GM19395 (cell line): ENCODE measurements around the gene EIF4E3.

Experiments
- ATAC-seq: cut with Tn5 transposase; IDR thresholded peaks from one replicate; pipeline ENCODE4 v1.9.1; 2021; ENCODE audit warnings: mild to moderate bottlenecking, moderate library complexity; ENCODE audit not compliant: unreplicated experiment

The EIF4E3 gene

GRCh38 chr3:71725271-71725991 is at the start of gene EIF4E3:
Gene EIF4E3 (minus strand): TSS chr3:71725402. CDS start chr3:71725367, 35 bp downstream.
- peak; percentile 49 for ATAC-seq

DNA sequence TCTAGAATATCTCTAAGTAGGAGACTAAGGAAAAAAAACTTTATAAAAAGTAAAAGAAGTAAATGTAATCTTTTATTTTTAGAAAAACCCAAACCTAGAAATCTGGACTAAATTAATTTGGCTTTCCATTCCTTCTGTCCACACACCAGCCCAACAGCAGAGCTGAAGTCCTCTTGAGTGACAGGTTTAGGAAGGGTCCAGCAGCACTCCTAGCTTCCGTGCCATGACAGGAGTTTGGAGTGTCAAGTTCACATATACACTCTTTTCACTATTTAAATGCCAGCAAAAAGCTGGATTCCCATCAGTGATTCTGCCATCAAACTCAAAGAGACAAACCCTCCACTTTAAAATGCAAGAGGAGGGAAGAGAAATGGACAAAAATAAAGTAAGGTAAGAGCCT is 46.7 kb upstream of the EIF4E3 start:
- no peak for ATAC-seq

DNA sequence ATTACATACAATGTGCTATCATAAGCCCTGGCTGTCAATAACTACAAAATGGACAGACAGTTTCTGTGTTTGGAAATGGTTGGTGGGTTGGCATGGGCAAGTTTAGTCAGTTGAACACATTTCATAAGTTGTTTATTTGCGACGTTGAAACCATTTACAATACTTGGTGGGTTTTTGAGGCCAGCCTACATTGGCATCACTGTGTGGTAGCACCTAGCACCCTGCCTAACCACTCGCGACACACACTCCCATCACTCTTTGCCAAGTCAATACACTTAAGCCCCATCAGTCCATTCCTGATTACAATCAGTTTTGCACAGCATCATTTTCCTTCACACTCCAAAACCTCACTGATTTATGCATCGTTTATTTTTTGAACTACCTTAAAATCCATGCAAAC is 45.9 kb upstream of the EIF4E3 start:
- ATAC-seq = no peak

DNA sequence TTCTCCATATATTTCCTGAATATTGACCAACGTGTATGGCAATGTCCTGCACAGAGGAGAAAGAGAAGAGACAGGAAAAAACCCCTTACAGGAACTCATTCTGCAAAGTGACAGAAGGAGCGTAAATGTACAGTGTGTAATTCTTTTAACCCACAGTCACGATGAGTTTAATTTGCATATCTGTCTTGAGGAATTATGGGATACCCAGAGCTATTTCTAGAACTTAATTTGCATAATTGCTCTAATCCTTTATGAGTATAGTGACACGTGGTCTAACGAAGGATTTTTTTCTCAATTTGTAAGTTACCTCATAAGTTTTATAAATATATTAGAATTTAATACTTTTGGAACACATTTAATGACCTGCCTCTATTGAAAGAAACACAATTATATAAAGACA is 38.2 kb upstream of the EIF4E3 start:
- no peak for ATAC-seq

- no peak for ATAC-seq
These were observed 34.9 kb upstream of the EIF4E3 start for GRCh38 chr3:71760140-71760539.

DNA sequence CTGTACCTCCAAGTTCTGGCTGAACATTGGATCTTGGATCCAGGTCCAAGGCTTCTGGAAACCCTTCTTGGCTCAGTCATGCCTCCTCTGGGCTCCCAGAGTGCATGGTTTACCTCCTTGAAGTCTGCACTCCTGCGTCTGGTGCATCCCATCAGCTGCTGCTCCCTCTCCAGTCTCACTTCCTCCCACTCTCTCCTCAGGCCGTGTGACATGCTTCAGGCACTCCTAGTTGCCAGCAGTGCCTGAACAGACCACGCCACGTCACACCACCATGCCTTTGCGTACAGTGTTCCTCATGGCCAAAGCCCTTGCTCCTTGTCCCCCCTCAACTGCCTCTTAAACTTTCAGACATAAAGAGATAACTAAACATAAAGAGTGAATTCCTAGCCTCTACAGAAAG is 34.2 kb upstream of the EIF4E3 start:
- no peak for ATAC-seq

- no peak for ATAC-seq
These were observed 32.9 kb upstream of the EIF4E3 start for GRCh38 chr3:71758091-71758490.

DNA sequence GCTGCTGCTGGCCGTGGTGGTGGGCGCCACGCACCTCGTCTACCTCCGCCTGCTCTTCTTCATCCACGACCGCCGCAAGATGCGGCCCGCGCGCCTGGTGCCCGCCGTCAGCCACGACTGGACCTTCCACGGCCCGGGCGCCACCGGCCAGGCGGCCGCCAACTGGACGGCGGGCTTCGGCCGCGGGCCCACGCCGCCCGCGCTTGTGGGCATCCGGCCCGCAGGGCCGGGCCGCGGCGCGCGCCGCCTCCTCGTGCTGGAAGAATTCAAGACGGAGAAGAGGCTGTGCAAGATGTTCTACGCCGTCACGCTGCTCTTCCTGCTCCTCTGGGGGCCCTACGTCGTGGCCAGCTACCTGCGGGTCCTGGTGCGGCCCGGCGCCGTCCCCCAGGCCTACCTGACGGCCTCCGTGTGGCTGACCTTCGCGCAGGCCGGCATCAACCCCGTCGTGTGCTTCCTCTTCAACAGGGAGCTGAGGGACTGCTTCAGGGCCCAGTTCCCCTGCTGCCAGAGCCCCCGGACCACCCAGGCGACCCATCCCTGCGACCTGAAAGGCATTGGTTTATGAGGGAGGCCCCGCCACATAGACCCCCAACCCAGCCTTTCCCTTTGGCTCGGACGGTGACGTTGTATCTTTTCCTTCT is 29.5 kb upstream of the EIF4E3 start:
- ATAC-seq = no peak

- ATAC-seq = no peak
These were observed 28.8 kb upstream of the EIF4E3 start, which contains the start of gene GPR27 for GRCh38 chr3:71753701-71754609. Gene GPR27 (plus strand): TSS chr3:71753855. CDS start chr3:71754050, 195 bp downstream.

GRCh38 chr3:71752831-71753700 is 27.9 kb upstream of the EIF4E3 start:
- ATAC-seq = no peak

- ATAC-seq = no peak
These were observed 26.4 kb upstream of the EIF4E3 start for GRCh38 chr3:71751602-71752001.

DNA sequence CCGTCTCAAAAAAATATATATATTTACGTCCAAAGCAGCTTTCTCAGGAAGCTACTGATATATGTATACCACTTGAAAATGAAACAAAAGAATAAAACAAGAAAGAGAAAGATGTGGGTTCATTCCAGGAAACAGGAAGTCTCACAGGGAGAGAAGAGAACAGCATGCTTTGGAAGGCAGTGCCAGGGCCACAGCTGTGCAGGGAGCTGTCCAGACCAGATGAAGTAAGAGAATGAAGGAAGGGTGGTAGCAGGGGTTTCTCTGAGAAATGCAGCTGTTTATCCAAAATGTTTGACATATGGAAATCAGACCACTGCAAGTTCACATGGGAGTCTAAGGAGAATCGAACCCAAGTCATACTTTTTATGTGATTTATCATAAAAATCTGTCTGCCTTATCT is 19.5 kb upstream of the EIF4E3 start:
- ATAC-seq = no peak

- no peak for ATAC-seq
These were observed 17.4 kb upstream of the EIF4E3 start for GRCh38 chr3:71742621-71743020.

GRCh38 chr3:71734881-71735280 is 9.7 kb upstream of the EIF4E3 start:
- no peak for ATAC-seq

DNA sequence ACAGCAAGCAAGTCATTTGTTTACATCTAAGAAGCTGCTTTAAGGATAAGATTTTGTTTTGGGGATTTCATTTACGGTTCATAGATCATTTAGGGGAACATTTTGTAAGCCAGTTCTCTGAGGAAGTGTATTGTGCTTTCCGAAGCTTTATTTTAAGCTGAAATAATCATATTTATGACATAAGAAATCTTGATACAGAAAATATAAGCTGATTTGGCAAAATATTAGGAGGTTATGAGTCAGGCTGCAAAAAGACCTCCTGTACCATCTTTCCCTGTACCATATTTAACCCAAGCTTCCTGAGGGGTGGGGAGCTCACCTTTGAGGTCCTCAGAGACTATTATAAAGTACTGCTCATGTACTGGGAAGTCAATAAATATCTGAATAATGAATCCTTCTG is 8.1 kb upstream of the EIF4E3 start:
- ATAC-seq = no peak

DNA sequence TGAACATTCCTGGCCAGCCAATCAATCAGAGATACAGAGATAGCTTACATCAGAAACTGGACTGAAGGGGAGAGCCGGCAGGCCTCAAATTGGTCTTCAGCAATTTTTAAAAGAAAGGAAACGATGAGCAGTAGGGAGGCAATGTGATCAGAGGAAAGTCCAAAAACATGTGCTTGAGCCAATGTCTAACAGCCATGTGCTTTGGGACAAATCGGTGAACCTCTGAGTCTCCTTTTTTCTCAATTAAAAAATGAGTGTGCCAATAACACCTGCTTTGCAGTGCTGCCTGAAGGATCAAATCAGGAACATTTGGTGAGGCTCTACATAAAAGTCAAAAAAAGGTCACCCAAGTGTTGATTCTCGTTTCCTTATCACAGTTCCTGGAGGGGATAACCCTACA is 7.4 kb upstream of the EIF4E3 start:
- ATAC-seq = no peak

GRCh38 chr3:71728632-71729342 is 3.6 kb upstream of the EIF4E3 start:
- ATAC-seq = no peak

DNA sequence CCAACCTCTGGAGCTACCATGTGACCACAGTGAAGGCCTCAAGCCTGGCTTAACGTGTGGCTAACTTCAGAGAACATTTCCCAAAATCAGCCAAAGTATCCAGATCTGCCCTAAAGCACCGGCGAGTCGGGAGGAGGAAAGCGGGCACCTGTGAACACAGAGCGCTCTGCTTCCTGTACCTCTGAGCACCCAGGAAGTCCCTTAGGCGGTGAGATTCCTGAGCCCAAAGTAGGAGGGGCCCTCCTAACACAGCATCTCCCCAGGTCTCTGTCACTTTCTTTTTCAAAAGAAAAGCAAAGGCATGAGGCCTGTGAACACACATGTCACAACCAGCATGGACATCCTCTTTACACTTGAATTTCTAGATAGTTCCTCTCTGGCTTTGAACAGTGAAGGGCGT is 944 bp upstream of the EIF4E3 start:
- no peak for ATAC-seq

DNA sequence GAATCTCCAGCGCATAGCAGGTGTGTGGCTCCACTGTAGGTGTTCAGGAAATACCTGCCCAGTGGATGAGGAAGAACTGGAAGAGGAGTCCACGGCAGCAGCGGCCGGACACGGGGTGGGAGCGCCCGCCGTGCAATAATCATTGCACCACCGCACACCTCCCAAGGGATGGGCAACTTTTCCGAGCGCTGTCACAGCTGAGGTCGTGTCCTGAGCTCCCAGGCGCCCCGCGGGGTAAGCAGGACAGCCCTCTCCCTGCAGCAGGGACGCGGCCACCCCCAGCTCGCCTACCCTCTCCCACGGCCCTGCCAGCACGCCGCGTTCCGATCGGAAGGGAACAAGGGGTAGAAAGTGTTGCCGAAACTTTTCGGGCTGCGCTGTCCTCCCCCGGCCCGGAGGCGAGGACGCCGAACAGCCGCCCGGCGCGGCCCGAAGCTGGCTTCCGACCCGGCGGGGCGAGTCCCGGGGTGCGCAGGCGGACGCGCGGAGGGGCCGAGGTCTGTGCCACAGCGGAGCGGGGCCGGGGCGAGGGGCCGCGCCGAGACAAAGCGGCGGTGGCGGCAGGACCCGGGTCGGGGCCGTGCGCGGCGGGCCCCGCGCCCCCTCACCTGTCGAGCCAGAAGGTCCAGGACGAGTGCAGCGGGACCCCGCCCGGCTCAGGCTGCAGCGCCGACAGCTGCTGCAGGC is 475 bp downstream of the EIF4E3 start:
- ATAC-seq = peak; percentile 51

DNA sequence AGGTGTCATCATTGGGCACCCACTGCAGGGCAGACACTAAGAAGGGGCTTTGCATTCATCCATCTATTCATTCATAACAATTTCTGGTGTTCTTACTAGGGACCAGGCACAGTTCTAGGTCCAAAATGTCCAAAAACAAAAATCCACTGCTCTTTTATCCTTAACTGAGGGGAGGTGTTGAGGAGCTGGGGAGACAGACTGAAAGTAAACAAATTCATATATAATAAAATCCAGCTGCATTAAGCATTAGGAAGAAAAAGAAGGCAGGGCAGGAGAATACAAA is 1.1 kb downstream of the EIF4E3 start:
- ATAC-seq = no peak
